PC-9 (cell line): Measurements from ENCODE around the gene TIFAB. TPM values are rescaled to one million over a fixed set of nuclear protein-coding genes. Genes with fewer than 3 reads are reported as not detected.
"Not testable (repeated sequence)": the region's sequence is repeated elsewhere in the genome, so short reads cannot be mapped to it uniquely, and the experiment has no call there.

Source experiments
- Bru-seq: library from RNA; stranded (reverse); fragments of 400-500 nt; gene quantifications from one replicate; lab custom pipeline; 2021; lab: Mats Ljungman, UMichigan
- BruChase-seq, 2 experiments: library from RNA; stranded (reverse); fragments of 400-500 nt; gene quantifications; one replicate each; lab custom pipeline; 2021; lab: Mats Ljungman, UMichigan
- BruUV-seq: library from RNA; stranded (reverse); fragments of 400-500 nt; replicated peaks from 2 replicates; lab custom pipeline; 2021; lab: Mats Ljungman, UMichigan
- CTCF ChIA-PET: fragments of 300-600 bp; sonication (Branson Sonifier 250); formaldehyde crosslinking; loops from one replicate; lab custom pipeline; 2022; ENCODE audit warnings: antibody characterized with exemption; lab: Charles Lee
- POLR2A ChIA-PET: fragments of 300-600 bp; sonication (Branson Sonifier 250); formaldehyde crosslinking; loops from one replicate; lab custom pipeline; 2022; ENCODE audit warnings: antibody characterized with exemption; ENCODE audit not compliant: unreplicated experiment; lab: Charles Lee
- DNase-seq, 2 experiments: peaks; one replicate each; pipeline versions ENCODE4 v3.0.0 to v3.0.0-alpha.2; 2015 to 2022; ENCODE audit warnings: mixed read lengths in 1 of 2
- H2AFZ ChIP-seq: fragments of 200-600 bp; sonication (generic); 2 replicates; pipeline ENCODE4 v1.8.1; 2017; ENCODE audit warnings: antibody characterized with exemption
- H3F3A ChIP-seq: fragments of 200-600 bp; sonication (generic); 2 replicates; pipeline ENCODE4 v1.8.1; 2017; ENCODE audit warnings: antibody characterized with exemption, mild to moderate bottlenecking, low read depth; ENCODE audit not compliant: insufficient read depth
- H3K27ac ChIP-seq: fragments of 200-600 bp; sonication (generic); 2 replicates; pipeline ENCODE4 v1.6.1; 2016; ENCODE audit warnings: mixed run types
- H3K27me3 ChIP-seq: fragments of 200-600 bp; sonication (generic); 2 replicates; pipeline ENCODE4 v1.6.1; 2016; ENCODE audit warnings: low read depth, mixed run types; ENCODE audit not compliant: insufficient read depth
- H3K36me3 ChIP-seq: fragments of 200-600 bp; sonication (generic); 2 replicates; pipeline ENCODE4 v1.6.1; 2016; ENCODE audit warnings: low read depth, mixed run types
- H3K4me1 ChIP-seq: fragments of 200-600 bp; sonication (generic); replicated peaks from 2 replicates; pipeline ENCODE4 v1.6.1; 2016; ENCODE audit warnings: mixed run types; ENCODE audit not compliant: insufficient read depth
- H3K4me2 ChIP-seq: fragments of 200-600 bp; sonication (generic); 2 replicates; pipeline ENCODE4 v1.6.1; 2017; ENCODE audit warnings: mixed run types
- H3K4me3 ChIP-seq: fragments of 200-600 bp; sonication (generic); 2 replicates; pipeline ENCODE4 v1.6.1; 2016; ENCODE audit warnings: mixed run types
- H3K79me2 ChIP-seq: fragments of 200-600 bp; sonication (generic); 2 replicates; pipeline ENCODE4 v1.6.1; 2017; ENCODE audit warnings: low read depth, mixed run types
- H3K9me2 ChIP-seq: fragments of 200-600 bp; sonication (generic); 2 replicates; pipeline ENCODE4 v1.8.1; 2017; ENCODE audit warnings: mild to moderate bottlenecking; ENCODE audit not compliant: insufficient read depth
- H3K9me3 ChIP-seq: fragments of 200-600 bp; sonication (generic); 2 replicates; pipeline ENCODE4 v1.8.1; 2016; ENCODE audit warnings: low read depth; ENCODE audit not compliant: insufficient read depth
- H4K20me1 ChIP-seq: fragments of 200-600 bp; sonication (generic); 2 replicates; pipeline ENCODE4 v1.8.1; 2017; ENCODE audit not compliant: insufficient read depth
- CTCF ChIP-seq: fragments of 200-600 bp; sonication (generic); conservative IDR thresholded peaks from 2 replicates; pipeline ENCODE4 v1.6.1; 2017; ENCODE audit warnings: mixed run types, antibody characterized with exemption, mild to moderate bottlenecking, moderate library complexity
- EZH2 ChIP-seq: fragments of 200-600 bp; sonication (generic); IDR thresholded peaks from 2 replicates; pipeline ENCODE4 v1.8.0; 2017; ENCODE audit warnings: antibody characterized with exemption, low read depth
- intact Hi-C: fragments of 100-400 bp; cut with micrococcal nuclease; formaldehyde crosslinking; loops from one replicate; pipeline ENCODE4 v1.10.0; 2022; ENCODE audit not compliant: unreplicated experiment
- long read RNA-seq: library from polyadenylated mRNA; stranded (forward); transcript quantifications from one replicate; pipeline ENCODE4 v2.0.0, GENCODE V29; 2022
- total RNA-seq: library from RNA; stranded (reverse); gene quantifications from 2 replicates; pipeline ENCODE4 v1.2.3, GENCODE V29; 2021

The TIFAB gene
- not detected in 2 replicates for total RNA-seq
- Bru-seq, nascent RNA = not detected
- BruChase-seq, experiment 1, labeled RNA remaining after a 2-hour chase = not detected
- not detected for BruChase-seq, experiment 2, labeled RNA remaining after a 6-hour chase
- long read RNA-seq = 0 reads

GRCh38 chr5:135452321-135453030, at the start of gene TIFAB:
Gene TIFAB, minus strand, starts transcription at chr5:135452351. Its CDS starts 2,412 bp downstream, at chr5:135449939.
- Histone ChIP-seq H3K4me1 (no peaks in the 10 kb centered on the region), H4K20me1 (no peaks in the 10 kb centered on the region), H2AFZ (no peak within 1 kb of the TSS), H3K4me3 (no peak within 1 kb of the TSS), H3K79me2 (no peaks in the 10 kb centered on the region), H3K9me3 (no peaks in the 10 kb centered on the region), H3K27me3 (peaks cover 59% of the 10 kb centered on the region), H3K9me2 (no peaks in the 10 kb centered on the region), H3F3A (no peaks in the 10 kb centered on the region), H3K27ac (no peak within 1 kb of the TSS), H3K4me2 (no peak within 1 kb of the TSS), H3K36me3 (no peaks in the 10 kb centered on the region)
- DNase-seq = no peak
- CTCF ChIA-PET = no interaction called here
- TF ChIP-seq EZH2 (no peak), CTCF (no peak)
- POLR2A ChIA-PET = no interaction called here
- intact Hi-C loops = no loop called here
- BruUV-seq = no TSS peak

GRCh38 chr5:135498637-135498995, 46.5 kb upstream of the TIFAB start:
- no peaks in the 10 kb centered on the region for H3K79me2 ChIP-seq
- TF ChIP-seq CTCF = no peak
- no peak for TF ChIP-seq EZH2
- no peaks in the 10 kb centered on the region for H3K36me3 ChIP-seq
- H3K4me1 ChIP-seq = peaks cover 4% of the 10 kb centered on the region
- no peak overlapping the region for H3K4me2 ChIP-seq
- no peak overlapping the region for H2AFZ ChIP-seq
- H3K27me3 ChIP-seq = peaks cover 25% of the 10 kb centered on the region
- no peaks in the 10 kb centered on the region for H3F3A ChIP-seq
- CTCF ChIA-PET = no interaction called here
- intact Hi-C loops = no loop called here
- H3K4me3 ChIP-seq = no peak overlapping the region
- POLR2A ChIA-PET = no interaction called here
- BruUV-seq = no TSS peak
- H3K9me2 ChIP-seq = no peaks in the 10 kb centered on the region
- H4K20me1 ChIP-seq = no peaks in the 10 kb centered on the region
- DNase-seq = no peak
- H3K27ac ChIP-seq = no peak overlapping the region
- no peaks in the 10 kb centered on the region for H3K9me3 ChIP-seq

GRCh38 chr5:135497971-135498636, 46.0 kb upstream of the TIFAB start:
- no peak for DNase-seq
- peaks cover 5% of the 10 kb centered on the region for H3K4me1 ChIP-seq
- H3K27ac ChIP-seq = no peak overlapping the region
- no peaks in the 10 kb centered on the region for H4K20me1 ChIP-seq
- H3K4me2 ChIP-seq = no peak overlapping the region
- peaks cover 21% of the 10 kb centered on the region for H3K27me3 ChIP-seq
- POLR2A ChIA-PET = no interaction called here
- no TSS peak for BruUV-seq
- intact Hi-C loops = no loop called here
- H3K36me3 ChIP-seq = no peaks in the 10 kb centered on the region
- CTCF ChIA-PET = no interaction called here
- H3K9me3 ChIP-seq = no peaks in the 10 kb centered on the region
- no peaks in the 10 kb centered on the region for H3F3A ChIP-seq
- no peak overlapping the region for H2AFZ ChIP-seq
- no peaks in the 10 kb centered on the region for H3K79me2 ChIP-seq
- H3K4me3 ChIP-seq = no peak overlapping the region
- H3K9me2 ChIP-seq = no peaks in the 10 kb centered on the region
- TF ChIP-seq CTCF = no peak
- no peak for TF ChIP-seq EZH2

- DNase-seq, POLR2A ChIA-PET, H3K4me3 ChIP-seq, H2AFZ ChIP-seq, CTCF ChIA-PET, H3K4me2 ChIP-seq, BruUV-seq, H3K27ac ChIP-seq, H3K36me3 ChIP-seq, H3K79me2 ChIP-seq, H3K4me1 ChIP-seq, H3K9me2 ChIP-seq, H3K27me3 ChIP-seq, H4K20me1 ChIP-seq, H3F3A ChIP-seq, intact Hi-C loops, H3K9me3 ChIP-seq: not testable (repeated sequence)
Measured at GRCh38 chr5:135495531-135495930, 43.4 kb upstream of the TIFAB start.
